ENCODE measurements around the gene ZNF613. TPM values are rescaled to one million over a fixed set of nuclear protein-coding genes. Genes with fewer than 3 reads are reported as not detected.

The ZNF613 gene
- 6.8 and 8.3 TPM in 2 replicates for total RNA-seq

DNA sequence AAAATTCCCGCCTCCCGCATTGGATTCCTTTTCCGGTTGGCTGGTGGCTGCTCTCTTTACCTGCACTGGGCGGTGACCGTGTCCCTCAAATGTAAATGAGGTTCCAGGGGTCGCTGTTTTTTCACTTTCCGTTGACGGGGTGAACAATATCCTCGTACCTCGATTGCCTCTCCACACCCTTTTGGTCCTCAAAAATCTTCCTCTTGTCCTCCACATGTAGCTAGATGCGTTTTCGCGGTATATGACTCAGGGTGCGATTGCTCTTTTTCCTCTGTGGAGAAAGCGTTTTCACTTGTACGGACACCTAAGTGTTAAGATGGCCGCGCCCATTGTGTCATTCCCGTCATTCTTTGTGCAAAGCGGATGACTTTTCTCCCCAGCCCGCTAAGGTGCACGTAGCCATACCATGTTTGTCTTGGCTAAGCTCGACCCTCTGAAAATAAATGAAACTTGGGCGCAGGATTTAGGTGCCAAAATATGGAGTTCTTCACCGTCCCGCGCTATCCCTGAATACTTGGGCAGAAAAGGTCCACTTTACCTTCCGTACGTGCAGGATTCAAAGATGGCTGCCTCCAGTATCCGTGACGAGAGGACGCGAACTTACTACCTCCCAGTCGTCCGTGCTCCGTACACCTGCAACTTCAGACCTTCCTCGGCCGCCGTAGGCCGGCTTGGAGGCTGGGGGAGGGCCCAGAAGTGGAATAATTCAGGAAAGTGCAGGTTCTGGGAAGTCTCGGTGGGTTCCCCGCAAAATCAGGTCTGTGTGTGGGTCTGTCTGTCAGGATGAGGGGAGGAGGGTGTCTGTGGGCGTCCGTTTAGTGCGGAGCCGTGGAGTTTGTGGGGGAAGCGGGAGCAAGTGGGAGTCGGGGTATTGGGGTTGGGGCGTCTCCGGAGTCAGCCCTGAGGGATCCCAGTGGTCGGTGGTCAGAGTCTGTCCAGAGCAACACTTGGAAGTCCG is at the start of gene ZNF613:
Gene ZNF613 (plus strand): TSS at position 689 of the 958 bp plus-strand sequence. CDS start 8,749 bp downstream, outside the sequence.
- peaks cover 1% of the 10 kb centered on the region for H3K36me3 ChIP-seq (ENCODE audit: control insufficient read depth, insufficient read depth, low read length)
- DNase-seq (ENCODE audit: low read depth), result peak; percentile 86
- TF ChIP-seq, protein P1, sequence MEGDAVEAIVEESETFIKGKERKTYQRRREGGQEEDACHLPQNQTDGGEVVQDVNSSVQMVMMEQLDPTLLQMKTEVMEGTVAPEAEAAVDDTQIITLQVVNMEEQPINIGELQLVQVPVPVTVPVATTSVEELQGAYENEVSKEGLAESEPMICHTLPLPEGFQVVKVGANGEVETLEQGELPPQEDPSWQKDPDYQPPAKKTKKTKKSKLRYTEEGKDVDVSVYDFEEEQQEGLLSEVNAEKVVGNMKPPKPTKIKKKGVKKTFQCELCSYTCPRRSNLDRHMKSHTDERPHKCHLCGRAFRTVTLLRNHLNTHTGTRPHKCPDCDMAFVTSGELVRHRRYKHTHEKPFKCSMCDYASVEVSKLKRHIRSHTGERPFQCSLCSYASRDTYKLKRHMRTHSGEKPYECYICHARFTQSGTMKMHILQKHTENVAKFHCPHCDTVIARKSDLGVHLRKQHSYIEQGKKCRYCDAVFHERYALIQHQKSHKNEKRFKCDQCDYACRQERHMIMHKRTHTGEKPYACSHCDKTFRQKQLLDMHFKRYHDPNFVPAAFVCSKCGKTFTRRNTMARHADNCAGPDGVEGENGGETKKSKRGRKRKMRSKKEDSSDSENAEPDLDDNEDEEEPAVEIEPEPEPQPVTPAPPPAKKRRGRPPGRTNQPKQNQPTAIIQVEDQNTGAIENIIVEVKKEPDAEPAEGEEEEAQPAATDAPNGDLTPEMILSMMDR (IDR thresholded peaks at IDR 0.05; ENCODE audit: insufficient read depth, low read length, severe bottlenecking), result peak; percentile 46
- peak; percentile 50 for FAIRE-seq
- peak within 1 kb of the TSS; percentile 64 for H3K4me3 ChIP-seq (ENCODE audit: low read depth, low read length)
- no peaks in the 10 kb centered on the region for H3K27me3 ChIP-seq (ENCODE audit: control insufficient read depth, insufficient read depth, low read length)

DNA sequence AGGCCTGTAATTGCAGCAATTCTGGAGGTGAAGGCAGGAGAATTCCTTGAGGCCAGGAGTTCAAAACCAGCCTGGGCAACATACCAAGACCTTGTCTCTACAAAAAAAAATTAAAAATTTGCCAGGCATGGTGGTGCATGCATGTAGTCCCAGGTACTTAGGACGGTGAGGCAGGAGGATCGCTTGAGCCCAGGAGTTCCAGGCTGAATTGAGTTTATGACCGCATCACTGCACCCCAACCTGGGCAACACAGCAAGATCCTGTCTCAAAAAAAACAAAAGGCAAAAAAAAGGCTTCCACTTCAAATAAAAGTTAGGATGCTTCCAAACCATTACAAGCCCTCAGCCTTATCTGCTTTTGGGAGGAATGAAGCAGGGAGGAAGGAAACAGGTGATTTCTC is 44.8 kb upstream of the ZNF613 start:
- H3K36me3 ChIP-seq (ENCODE audit: control insufficient read depth, insufficient read depth, low read length), result no peaks in the 10 kb centered on the region
- FAIRE-seq (no peak), DNase-seq (ENCODE audit: low read depth) (no peak)
- TF ChIP-seq, protein P1 (IDR thresholded peaks at IDR 0.05; ENCODE audit: insufficient read depth, low read length, severe bottlenecking), result no peak
- no peaks in the 10 kb centered on the region for H3K27me3 ChIP-seq (ENCODE audit: control insufficient read depth, insufficient read depth, low read length)
- no peak overlapping the region for H3K4me3 ChIP-seq (ENCODE audit: low read depth, low read length)

DNA sequence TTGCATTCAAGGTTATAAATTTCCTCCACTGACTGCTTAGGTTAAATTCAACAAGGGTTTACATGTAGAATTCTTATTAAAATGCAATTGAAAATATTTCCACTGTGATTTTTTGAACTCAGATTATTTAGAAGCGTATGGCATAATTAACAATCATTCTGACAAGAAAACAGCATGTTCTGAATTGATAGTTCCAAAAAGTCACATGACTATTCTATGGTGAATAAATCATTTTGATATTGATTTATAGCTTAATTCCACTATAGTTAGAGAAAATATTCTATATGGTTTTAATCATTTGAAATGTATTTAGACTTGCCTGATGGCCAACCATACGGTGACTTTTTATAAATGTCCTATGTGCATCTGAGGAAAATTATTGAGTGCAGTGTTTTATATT is 42.6 kb upstream of the ZNF613 start:
- TF ChIP-seq, protein P1 (IDR thresholded peaks at IDR 0.05; ENCODE audit: insufficient read depth, low read length, severe bottlenecking), result no peak
- no peaks in the 10 kb centered on the region for H3K27me3 ChIP-seq (ENCODE audit: control insufficient read depth, insufficient read depth, low read length)
- FAIRE-seq (no peak), DNase-seq (ENCODE audit: low read depth) (no peak)
- no peak overlapping the region for H3K4me3 ChIP-seq (ENCODE audit: low read depth, low read length)
- H3K36me3 ChIP-seq (ENCODE audit: control insufficient read depth, insufficient read depth, low read length), result peaks cover 1% of the 10 kb centered on the region

DNA sequence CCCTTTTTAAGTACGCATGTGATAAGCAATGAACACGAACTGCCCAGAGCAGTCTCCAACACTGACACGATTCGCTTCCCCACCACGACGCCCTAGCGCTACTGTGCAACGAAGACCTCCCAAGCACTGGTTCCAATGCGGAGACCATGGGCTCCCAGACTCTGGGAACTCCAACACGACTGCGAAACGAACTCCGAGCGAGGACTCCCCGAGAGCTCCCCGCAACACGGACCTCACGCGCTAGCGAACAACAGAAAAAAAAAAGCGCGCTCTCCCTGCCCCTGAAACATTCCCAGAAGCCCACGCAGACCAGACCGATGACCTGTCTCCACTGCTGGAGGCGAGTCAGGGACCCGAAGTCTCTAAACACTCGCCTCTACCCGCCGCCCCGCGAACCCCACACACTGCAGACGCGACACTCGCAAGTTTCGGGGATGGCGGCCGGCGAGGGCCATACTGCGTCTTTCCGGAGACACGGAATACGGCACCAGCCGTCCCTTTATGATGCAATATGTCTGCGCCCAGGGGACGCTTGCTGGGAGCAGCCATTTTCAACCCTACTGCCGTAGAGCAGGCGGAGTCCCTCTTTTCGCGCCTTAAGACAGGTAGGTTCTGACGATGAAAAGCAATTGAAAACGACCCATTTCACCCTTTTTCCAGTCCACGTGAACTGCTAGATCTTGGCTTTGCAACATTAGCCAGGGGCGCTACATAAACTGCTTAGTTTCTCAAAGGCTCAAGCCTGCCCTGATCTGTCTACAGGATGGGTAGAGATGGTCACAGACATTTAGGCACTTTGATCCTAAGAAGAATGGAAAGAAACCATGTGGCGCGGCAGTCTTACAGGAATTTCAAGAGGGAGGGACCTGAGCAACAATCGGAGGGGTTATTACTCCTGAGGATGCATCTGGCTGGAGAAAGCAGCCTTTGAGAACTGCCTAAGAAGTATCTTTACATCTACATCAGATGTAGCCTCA is 39.5 kb upstream of the ZNF613 start, which contains the start of gene ZNF577:
Gene ZNF577 (minus strand): TSS at position 430 of the 977 bp plus-strand sequence. CDS start 7,569 bp downstream, outside the sequence.
- TF ChIP-seq, protein P1 (IDR thresholded peaks at IDR 0.05; ENCODE audit: insufficient read depth, low read length, severe bottlenecking), result no peak
- FAIRE-seq (no peak), DNase-seq (ENCODE audit: low read depth) (peak; percentile 80)
- peaks cover 14% of the 10 kb centered on the region for H3K36me3 ChIP-seq (ENCODE audit: control insufficient read depth, insufficient read depth, low read length)
- H3K4me3 ChIP-seq (ENCODE audit: low read depth, low read length), result peak within 1 kb of the TSS; percentile 64
- H3K27me3 ChIP-seq (ENCODE audit: control insufficient read depth, insufficient read depth, low read length), result no peaks in the 10 kb centered on the region

DNA sequence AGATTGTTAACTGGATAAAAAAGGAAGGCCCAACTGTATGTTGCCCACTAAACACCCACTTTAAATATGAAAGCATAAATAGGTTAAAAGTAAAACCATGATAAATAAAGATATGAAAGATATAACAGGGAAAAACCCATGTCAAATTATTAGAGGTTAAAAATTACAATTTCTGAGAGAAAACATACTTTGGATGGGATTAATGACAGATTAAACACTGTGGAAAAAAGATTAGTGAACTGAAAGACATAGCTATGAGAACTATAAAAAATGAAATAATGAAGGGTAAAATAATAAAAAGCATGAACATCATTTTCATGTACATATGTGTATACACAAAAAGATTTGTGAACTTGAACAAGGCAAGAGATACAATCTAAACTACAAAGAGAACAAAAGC is 37.3 kb upstream of the ZNF613 start:
- no peak overlapping the region for H3K4me3 ChIP-seq (ENCODE audit: low read depth, low read length)
- no peak for DNase-seq (ENCODE audit: low read depth)
- no peak for FAIRE-seq
- H3K27me3 ChIP-seq (ENCODE audit: control insufficient read depth, insufficient read depth, low read length), result no peaks in the 10 kb centered on the region
- peaks cover 25% of the 10 kb centered on the region for H3K36me3 ChIP-seq (ENCODE audit: control insufficient read depth, insufficient read depth, low read length)
- TF ChIP-seq, protein P1 (IDR thresholded peaks at IDR 0.05; ENCODE audit: insufficient read depth, low read length, severe bottlenecking), result no peak
